BLaER1 treated with 17β-estradiol and CSF1 and Interleukin-3, amounts not matched to agents 10 nM and 100 nM (cell line): ENCODE measurements around the gene MEIOB.

ENCODE experiments used
- H3K27ac ChIP-seq, 11 experiments: shearing (Covaris generic); formaldehyde crosslinking; 2 replicates each; pipeline ENCODE4 v1.8.1; 2022
- H3K27me3 ChIP-seq, 11 experiments: shearing (Covaris generic); formaldehyde crosslinking; 2 replicates each; pipeline ENCODE4 v1.8.1; 2022
- H3K36me3 ChIP-seq, 11 experiments: shearing (Covaris generic); formaldehyde crosslinking; 2 replicates each; pipeline ENCODE4 v1.8.1; 2022
- H3K4me1 ChIP-seq, 10 experiments: shearing (Covaris generic); formaldehyde crosslinking; 2 replicates each; pipeline ENCODE4 v1.8.1; 2022
- H3K4me2 ChIP-seq, 11 experiments: shearing (Covaris generic); formaldehyde crosslinking; 2 replicates each; pipeline ENCODE4 v1.8.1; 2022
- H3K4me3 ChIP-seq, 10 experiments: shearing (Covaris generic); formaldehyde crosslinking; 2 replicates each; pipeline ENCODE4 v1.8.1; 2022
- H3K9ac ChIP-seq, 11 experiments: shearing (Covaris generic); formaldehyde crosslinking; 2 replicates each; pipeline ENCODE4 v1.8.1; 2022
- H3K9me3 ChIP-seq, 11 experiments: shearing (Covaris generic); formaldehyde crosslinking; replicated peaks in 1 of 11; 2 replicates each; pipeline ENCODE4 v1.8.1; 2022
- H4K20me1 ChIP-seq, 11 experiments: shearing (Covaris generic); formaldehyde crosslinking; 2 replicates each; pipeline ENCODE4 v1.8.1; 2022
- Cebpa-rat ChIP-seq, 11 experiments: shearing (Covaris generic); IDR thresholded peaks; 2 replicates each; pipeline ENCODE4 v1.8.1; 2022

Gene MEIOB

GRCh38 chr16:1916640-1916990, 44.7 kb upstream of the MEIOB start:
- TF ChIP-seq Cebpa-rat (IDR thresholded peaks at IDR 0.05) = no peak
- H3K4me3 ChIP-seq = no peak overlapping the region
- no peaks in the 10 kb centered on the region for H3K9me3 ChIP-seq
- no peak overlapping the region for H3K27ac ChIP-seq
- no peaks in the 10 kb centered on the region for H3K36me3 ChIP-seq
- peaks cover 80 to 88% (median 86%) of the 10 kb centered on the region in 11 experiments for H3K27me3 ChIP-seq
- H4K20me1 ChIP-seq = peaks cover 0 to 59% (median 17%) of the 10 kb centered on the region in 11 experiments; a peak in 12 of 22 replicates
- H3K4me2 ChIP-seq = no peak overlapping the region
- peaks cover 0 to 4% (median 0%) of the 10 kb centered on the region in 10 experiments; a peak in 1 of 20 replicates for H3K4me1 ChIP-seq
- H3K9ac ChIP-seq = no peak overlapping the region

- Histone ChIP-seq H3K27me3 (peaks cover 74 to 82% (median 80%) of the 10 kb centered on the region in 11 experiments), H4K20me1 (peaks cover 0 to 58% (median 17%) of the 10 kb centered on the region in 11 experiments; a peak in 12 of 22 replicates), H3K4me1 (peaks cover 0 to 4% (median 0%) of the 10 kb centered on the region in 10 experiments; a peak in 1 of 20 replicates), H3K36me3 (no peaks in the 10 kb centered on the region), H3K9ac (no peak overlapping the region), H3K4me2 (no peak overlapping the region), H3K9me3 (no peaks in the 10 kb centered on the region), H3K27ac (no peak overlapping the region), H3K4me3 (no peak overlapping the region)
- no peak for TF ChIP-seq Cebpa-rat (IDR thresholded peaks at IDR 0.05)
These were observed 44.0 kb upstream of the MEIOB start for GRCh38 chr16:1915732-1916639.

DNA sequence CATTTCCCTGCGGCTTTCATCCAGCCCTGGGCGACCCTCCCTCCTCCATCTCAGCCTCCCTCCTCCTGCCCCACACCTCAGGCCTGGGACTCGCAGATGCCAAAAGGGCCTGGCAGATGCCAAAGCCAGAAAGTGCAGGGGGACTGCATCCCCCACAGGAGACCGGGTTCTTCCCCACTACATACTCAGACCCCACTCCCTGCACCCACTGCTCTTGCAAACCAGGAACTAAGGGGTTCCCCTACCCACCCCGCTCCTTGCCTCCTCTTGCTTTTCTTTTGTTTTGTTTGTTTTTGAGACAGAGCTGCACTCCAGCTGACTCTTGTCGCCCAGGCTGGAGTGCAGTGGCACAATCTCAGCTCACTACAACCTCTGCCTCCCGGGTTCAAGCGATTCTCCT, 43.0 kb upstream of the MEIOB start:
- Histone ChIP-seq H3K9ac (no peak overlapping the region), H3K27me3 (peaks cover 64 to 72% (median 70%) of the 10 kb centered on the region in 11 experiments), H3K4me3 (no peak overlapping the region), H3K27ac (no peak overlapping the region), H3K36me3 (no peaks in the 10 kb centered on the region), H3K4me2 (no peak overlapping the region), H4K20me1 (peaks cover 0 to 48% (median 17%) of the 10 kb centered on the region in 11 experiments; a peak in 12 of 22 replicates), H3K4me1 (no peaks in the 10 kb centered on the region), H3K9me3 (no peaks in the 10 kb centered on the region)
- no peak for TF ChIP-seq Cebpa-rat (IDR thresholded peaks at IDR 0.05)

- Histone ChIP-seq H3K9ac (peak overlapping the region in 1 of 11 experiments; percentile 3; a peak in 1 of 22 replicates), H4K20me1 (peaks cover 0 to 40% (median 10%) of the 10 kb centered on the region in 11 experiments; a peak in 11 of 22 replicates), H3K4me3 (no peak overlapping the region), H3K4me2 (no peak overlapping the region), H3K27me3 (peaks cover 55 to 68% (median 65%) of the 10 kb centered on the region in 11 experiments), H3K9me3 (no peaks in the 10 kb centered on the region), H3K4me1 (no peaks in the 10 kb centered on the region), H3K27ac (no peak overlapping the region), H3K36me3 (no peaks in the 10 kb centered on the region)
- TF ChIP-seq Cebpa-rat (IDR thresholded peaks at IDR 0.05) = no peak
These were observed 42.2 kb upstream of the MEIOB start for GRCh38 chr16:1914084-1914608.

DNA sequence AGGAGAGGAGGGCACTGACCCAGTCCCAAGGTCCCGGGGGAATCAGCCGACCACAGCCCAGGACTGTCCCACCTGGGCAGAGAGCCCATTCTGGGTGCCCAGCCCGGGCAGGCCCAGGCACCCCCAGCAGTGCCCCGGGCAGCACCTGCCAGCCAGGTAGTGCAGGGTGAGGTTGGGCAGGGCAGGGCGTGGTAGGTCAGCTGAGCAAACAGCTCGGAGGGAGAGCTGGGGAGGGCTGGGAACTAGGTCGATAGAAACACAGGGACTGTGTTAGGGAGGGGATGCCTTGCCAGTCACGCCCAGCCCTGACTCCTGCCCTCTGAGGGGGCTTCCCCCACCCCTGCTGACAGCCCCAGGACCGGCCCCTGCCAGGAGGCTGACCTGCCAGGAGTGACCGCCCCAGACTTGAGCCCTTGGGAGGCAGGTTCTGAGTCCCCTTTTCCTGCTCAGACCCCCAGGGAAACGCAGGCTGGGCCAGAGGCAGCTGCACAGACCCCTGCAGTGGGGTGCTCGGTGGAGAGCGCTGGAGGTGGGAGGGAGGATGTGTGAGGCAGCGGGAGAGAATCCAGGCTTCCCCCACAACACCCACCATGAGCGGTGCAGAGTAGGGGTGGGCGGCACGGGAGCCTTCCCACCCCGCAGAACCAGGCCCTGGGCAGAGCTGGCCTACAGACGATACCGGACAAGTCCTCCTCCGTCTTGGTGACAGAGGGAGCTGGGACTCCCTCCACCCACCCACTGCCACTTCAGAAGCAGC, 41.5 kb upstream of the MEIOB start:
- Histone ChIP-seq H3K9me3 (no peaks in the 10 kb centered on the region), H3K4me3 (no peak overlapping the region), H3K4me1 (peaks cover 0 to 2% (median 0%) of the 10 kb centered on the region in 10 experiments; a peak in 3 of 20 replicates), H3K9ac (no peak overlapping the region; a peak in 1 of 22 replicates), H3K36me3 (no peaks in the 10 kb centered on the region), H3K4me2 (no peak overlapping the region), H3K27ac (no peak overlapping the region), H4K20me1 (peaks cover 0 to 35% (median 5%) of the 10 kb centered on the region in 11 experiments; a peak in 8 of 22 replicates), H3K27me3 (peaks cover 55 to 68% (median 65%) of the 10 kb centered on the region in 11 experiments)
- no peak for TF ChIP-seq Cebpa-rat (IDR thresholded peaks at IDR 0.05)

DNA sequence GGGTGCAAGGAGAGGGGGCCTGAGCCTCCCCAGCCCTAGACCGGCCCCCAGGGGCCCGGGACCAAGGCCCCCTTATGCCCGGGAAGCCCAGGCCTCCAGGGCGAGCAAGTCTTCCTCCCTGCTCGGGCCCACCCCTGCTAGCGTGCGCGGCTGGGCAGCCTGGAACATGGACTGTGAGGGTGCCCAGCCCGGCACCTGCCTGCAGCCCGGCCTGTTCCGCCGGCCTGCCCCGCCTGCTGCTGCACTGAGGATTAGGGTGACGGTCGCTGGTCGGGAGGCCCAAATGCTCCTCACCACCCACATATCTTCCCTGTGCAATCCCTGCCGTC, 40.2 kb upstream of the MEIOB start:
- H3K27ac ChIP-seq = no peak overlapping the region
- peaks cover 0 to 11% (median 3%) of the 10 kb centered on the region in 10 experiments; a peak in 6 of 20 replicates for H3K4me1 ChIP-seq
- peaks cover 54 to 68% (median 65%) of the 10 kb centered on the region in 11 experiments for H3K27me3 ChIP-seq

DNA sequence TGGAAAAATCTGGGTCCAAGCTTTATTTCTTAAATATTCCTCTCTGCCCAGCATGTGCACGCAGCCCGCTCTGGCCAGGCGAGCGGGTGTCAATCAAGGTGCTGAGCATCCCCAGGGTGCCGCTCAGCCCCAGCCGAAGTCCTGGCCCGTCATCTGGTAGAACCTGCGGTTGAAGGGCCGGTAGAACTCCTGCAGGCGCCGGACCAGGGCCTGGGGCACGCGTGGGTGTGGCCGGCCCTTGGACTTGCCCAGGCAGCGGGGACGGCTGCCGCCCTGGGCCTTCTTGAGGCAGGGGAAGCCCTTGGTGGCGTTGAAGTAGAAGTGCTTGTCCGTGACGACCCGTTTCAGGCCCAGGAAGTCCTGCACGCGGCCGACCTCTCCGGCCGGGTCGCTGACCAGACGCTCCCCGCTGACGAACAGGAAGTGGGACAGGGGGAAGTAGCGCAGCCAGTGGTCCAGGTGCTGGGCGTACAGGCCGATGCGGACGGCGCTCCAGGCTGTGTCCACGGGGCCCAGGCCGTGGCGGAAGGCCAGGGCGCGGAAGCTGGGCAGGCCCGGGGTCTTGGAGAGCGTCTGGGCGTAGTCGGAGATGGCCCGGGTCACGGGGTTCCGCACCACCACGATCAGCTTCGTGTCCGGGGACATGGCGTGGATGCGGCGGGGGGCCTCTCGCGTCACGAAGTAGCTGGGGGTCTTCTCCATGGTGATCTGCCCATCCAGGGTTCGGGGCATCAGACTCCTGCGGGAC, 39.7 kb upstream of the MEIOB start:
- TF ChIP-seq Cebpa-rat (IDR thresholded peaks at IDR 0.05) = no peak
- Histone ChIP-seq H3K4me1 (peaks cover 0 to 11% (median 5%) of the 10 kb centered on the region in 10 experiments; a peak in 8 of 20 replicates), H4K20me1 (peaks cover 0 to 32% (median 0%) of the 10 kb centered on the region in 11 experiments; a peak in 6 of 22 replicates), H3K9ac (no peak overlapping the region), H3K4me2 (no peak overlapping the region), H3K4me3 (no peak overlapping the region), H3K9me3 (no peaks in the 10 kb centered on the region), H3K36me3 (no peaks in the 10 kb centered on the region), H3K27me3 (peaks cover 51 to 68% (median 65%) of the 10 kb centered on the region in 11 experiments), H3K27ac (no peak overlapping the region)

More for the DNA sequence above, 40.2 kb upstream of the MEIOB start:
- no peak for TF ChIP-seq Cebpa-rat (IDR thresholded peaks at IDR 0.05)
- H3K4me2 ChIP-seq = no peak overlapping the region
- H4K20me1 ChIP-seq = peaks cover 0 to 29% (median under 1%) of the 10 kb centered on the region in 11 experiments; a peak in 7 of 22 replicates
- no peaks in the 10 kb centered on the region for H3K36me3 ChIP-seq
- no peak overlapping the region for H3K9ac ChIP-seq
- H3K9me3 ChIP-seq = no peaks in the 10 kb centered on the region
- H3K4me3 ChIP-seq = no peak overlapping the region

GRCh38 chr16:1909561-1910231, 37.7 kb upstream of the MEIOB start:
- Histone ChIP-seq H3K9ac (no peak overlapping the region; a peak in 1 of 22 replicates), H3K4me1 (peaks cover 0 to 16% (median 9%) of the 10 kb centered on the region in 10 experiments; a peak in 13 of 20 replicates), H3K4me3 (no peak overlapping the region), H3K27ac (no peak overlapping the region), H4K20me1 (peaks cover 0 to 39% (median 0%) of the 10 kb centered on the region in 11 experiments; a peak in 4 of 22 replicates), H3K27me3 (peaks cover 39 to 56% (median 51%) of the 10 kb centered on the region in 11 experiments), H3K4me2 (no peak overlapping the region), H3K9me3 (no peaks in the 10 kb centered on the region), H3K36me3 (no peaks in the 10 kb centered on the region)
- TF ChIP-seq Cebpa-rat (IDR thresholded peaks at IDR 0.05) = no peak
